NCI-H1436 treated with DMSO at 0.1 percent for 48 hours (cell line): ENCODE results near the gene PAPPA2.
"Not testable (repeated sequence)": the region's sequence is repeated elsewhere in the genome, so short reads cannot be mapped to it uniquely, and the experiment has no call there.

Experiments used
- DNase-seq: peaks from one replicate; lab custom pipeline; 2025; lab: John Stamatoyannopoulos, UW

PAPPA2 gene

DNA sequence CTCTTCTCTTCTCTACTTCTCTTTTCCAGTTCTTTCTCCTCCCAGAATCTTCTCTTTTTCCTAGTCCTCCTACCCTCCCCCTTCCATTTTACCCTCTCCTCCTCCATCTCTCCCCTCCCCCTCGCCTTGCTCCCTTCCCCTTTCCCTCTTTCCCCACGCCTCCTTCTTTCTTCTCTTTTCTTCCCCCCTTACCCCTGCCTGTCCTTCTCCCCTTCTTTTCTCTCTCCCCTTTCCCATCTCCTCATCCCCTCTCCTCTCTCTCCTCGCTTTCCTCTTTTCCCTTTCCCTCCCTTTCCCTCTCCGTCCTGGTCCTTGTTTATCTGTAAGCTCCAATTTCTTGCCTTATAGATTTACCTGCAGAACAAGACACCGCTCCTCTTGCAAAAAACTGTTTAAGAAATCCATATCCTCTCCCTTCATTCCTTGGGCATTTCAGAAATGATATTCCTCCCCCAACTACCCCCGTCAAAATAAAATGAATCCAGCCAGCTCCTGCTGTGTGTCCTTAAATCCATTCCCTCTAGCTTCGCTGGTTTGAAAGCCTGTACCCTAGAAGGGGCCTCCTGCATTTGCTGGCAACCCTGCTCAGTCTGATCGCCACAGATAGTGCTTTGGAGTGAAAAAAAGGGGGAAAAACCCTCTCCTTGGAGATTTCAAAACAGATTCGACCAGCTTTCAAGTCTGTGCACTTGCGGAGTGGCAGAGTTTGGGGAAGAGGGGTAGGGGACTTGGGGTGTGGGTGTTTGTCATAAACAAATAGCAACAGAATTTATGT, 89.4 kb downstream of the PAPPA2 start:
- DNase-seq: no peak

DNA sequence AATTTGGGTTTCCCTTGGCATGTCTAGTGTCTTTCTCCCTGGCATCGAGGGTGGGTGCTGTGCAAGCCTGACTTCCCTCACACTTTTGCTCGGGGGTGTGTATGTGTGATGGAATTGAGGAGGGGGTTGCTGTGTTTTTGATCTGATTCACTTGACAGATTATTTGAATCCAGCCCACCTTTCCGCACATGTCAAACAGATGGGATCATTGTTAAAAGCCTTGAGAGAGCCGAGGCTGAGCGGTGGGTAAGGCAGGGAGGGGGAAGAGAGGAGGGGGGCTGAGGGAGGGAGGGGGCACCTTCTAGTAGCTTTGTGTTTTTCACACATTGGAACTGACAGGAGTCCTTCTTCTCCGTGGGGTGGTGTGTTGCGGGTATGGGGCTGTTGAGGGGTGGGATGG, 90.0 kb downstream of the PAPPA2 start:
- no peak for DNase-seq

DNA sequence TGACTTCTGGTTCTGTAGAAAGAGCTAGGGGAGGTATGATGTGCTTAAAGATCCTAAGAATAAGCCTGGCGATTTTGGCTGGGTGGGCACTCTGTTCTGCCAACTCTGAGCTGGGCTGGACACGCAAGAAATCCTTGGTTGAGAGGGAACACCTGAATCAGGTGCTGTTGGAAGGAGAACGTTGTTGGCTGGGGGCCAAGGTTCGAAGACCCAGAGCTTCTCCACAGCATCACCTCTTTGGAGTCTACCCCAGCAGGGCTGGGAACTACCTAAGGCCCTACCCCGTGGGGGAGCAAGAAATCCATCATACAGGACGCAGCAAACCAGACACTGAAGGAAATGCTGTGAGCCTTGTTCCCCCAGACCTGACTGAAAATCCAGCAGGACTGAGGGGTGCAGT, 93.3 kb downstream of the PAPPA2 start:
- no peak for DNase-seq

DNA sequence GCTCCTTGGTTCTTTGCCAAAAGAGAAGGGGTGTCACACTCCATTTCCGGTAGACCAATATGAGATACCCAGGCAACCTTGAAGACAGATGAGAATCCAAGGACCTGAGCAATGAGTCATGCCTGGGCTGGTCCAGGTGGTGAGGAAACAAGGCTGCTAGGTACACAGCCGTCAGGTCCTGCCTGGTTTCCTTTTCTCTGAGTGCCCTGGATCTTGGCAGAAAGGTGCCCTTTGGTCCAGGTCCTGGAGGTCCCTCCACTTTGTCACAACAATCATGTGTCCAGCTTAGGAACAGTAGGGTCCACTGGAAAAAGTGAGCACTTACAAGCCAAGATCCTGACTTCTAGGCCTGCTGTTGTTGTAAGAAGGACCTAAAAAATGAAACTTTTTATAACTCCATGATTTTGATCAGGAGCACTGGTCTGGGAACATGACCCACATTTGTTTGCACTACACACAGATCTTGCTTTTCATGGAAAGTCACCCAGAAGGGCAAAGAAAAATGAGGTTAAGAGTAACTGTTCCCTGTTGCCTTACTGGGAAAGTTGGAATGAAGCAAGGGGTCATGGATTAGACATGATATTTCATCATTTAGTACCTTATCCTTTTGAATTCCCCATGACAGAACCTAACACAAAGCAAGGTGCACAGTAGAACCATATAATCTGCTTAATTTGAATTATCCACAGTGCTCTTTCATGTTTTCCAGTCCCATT, 94.7 kb downstream of the PAPPA2 start:
- no peak for DNase-seq

DNA sequence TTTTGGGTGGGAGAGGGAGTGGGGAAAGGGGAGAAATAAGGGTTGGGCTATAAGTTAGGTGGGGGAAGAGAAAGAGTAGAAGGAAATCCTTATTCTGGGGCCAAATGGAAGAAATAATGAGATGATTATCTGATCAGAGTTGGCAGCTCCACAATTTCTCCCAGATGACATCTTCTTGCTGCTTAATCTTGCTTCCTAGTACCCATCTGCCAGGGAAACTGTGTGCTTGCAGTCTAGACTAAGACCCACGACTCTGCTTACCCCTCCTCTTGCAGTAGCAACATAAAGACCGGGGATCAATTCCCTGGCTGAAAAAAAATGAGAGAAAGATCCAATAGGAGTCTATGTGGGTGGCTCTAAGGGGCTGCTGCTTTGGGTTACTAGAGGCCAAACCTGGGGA, 95.6 kb downstream of the PAPPA2 start:
- no peak for DNase-seq

DNA sequence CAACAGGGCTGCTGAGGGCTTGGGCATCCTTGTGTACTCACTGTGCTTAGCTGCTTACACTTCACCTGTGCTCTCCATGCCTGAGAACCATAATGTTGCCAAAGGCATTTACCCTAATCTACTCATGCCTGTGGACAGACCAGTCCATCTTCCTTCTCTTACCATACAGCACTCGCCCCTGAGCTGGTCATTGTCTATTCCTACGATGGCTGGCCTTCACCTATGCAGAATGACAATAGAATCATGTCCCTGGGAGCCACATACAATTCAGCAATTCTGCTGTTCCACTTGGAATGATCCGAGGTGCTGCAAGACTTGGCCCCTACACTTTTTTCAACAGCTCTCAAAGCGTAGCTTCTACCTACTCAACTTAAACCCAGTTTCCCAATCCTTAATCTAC, 96.5 kb downstream of the PAPPA2 start:
- DNase-seq: no peak

DNA sequence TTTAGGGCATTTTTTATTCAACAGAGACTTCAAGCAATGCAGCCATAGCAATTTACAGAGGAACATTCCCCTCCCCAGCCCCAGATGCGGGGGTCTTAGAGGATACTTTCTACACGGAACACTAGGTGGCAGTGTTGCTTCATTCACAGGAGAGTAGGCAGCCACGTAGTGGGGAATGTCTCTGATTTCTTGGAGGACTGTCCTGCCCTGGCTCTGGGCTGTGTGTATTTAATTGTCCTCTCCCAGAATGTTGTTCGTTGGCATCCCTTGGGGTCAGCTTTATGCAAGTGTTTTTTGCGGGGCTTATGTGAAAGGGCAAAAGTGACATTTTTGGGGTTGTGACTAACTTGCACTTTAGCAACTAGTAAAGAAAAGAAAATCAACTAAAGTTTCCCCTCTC, 96.9 kb downstream of the PAPPA2 start:
- DNase-seq: no peak

DNA sequence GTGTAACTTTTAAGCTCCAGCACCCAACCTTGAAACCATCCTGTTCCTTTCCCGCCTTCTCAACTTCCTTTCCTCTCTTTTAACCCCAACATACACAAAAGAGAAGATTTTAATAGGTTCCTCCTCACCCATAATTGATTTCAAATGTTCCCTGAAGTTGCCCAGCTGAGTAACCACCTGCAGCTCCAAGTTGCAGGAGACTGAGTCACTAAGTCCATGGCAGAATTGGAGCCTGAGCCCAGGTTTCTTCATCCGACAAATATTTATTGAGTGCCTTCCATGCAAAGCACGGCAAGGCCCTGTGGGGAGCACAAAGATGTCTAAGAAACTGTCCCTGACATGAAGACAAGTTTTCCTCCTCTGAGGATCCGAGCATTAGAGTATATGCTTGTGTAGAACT, 97.7 kb downstream of the PAPPA2 start:
- no peak for DNase-seq

DNA sequence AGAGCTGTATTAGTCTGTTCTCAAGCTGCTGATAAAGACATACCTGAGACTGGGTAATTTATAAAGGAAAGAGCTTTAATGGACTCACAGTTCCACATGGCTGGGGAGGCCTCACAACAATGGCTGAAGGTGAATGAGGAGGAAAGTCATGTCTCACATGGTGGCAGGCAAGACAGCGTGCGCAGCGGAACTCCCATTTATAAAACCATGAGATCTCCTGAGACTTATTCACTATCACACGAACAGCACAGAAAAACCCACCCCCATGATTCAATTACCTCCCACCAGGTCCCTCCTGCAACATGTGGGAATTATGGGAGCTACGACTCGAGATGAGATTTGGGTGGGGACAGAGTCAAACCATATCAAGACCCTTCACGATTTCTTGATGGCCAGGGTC, 98.8 kb downstream of the PAPPA2 start:
- DNase-seq: not testable (repeated sequence)

DNA sequence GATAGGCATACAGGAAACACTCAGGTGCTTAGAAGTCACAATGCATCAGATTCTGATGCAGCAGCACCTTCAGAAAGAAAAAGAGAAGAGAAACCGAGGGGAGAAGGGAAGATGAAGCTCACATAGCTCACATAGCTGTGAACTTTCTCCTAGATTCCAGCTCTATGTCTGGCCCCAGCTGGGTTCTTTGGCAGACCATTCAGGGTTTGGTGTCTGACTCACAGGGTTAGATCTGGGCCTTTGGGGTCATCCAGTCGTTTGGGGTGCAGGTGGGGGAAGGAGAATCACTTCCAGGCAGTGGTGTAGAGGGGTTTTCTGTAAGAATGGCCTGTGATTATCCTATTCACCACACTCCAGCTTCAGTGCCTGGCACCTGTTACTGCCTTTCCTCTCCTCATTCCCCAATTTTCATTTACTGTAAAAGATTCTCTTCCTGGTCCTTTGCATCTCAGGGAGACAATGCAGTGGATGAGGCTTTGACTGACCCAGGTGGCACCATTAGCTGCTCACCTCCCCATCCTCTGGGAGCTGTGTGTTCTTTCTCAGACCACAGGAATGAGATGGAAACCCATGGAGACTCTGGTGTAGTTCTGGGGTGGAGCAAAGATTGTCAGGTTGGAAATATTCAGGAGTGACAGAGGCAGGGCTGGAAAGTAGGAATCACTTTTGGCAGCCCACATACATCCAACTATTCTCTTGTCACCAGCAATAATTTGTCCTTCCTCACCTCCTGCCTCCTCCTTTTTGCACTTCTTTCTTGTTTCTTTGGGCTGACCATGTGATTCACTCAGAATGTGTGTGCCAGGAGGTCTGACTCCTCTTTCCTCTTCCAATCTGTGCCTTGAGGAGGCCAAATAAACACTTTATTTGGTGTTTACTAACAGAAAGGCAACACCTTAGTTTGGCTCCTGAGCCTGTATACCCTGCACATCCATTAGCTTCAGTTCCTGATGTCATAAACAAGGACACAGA, 103.3 kb downstream of the PAPPA2 start:
- no peak for DNase-seq

DNA sequence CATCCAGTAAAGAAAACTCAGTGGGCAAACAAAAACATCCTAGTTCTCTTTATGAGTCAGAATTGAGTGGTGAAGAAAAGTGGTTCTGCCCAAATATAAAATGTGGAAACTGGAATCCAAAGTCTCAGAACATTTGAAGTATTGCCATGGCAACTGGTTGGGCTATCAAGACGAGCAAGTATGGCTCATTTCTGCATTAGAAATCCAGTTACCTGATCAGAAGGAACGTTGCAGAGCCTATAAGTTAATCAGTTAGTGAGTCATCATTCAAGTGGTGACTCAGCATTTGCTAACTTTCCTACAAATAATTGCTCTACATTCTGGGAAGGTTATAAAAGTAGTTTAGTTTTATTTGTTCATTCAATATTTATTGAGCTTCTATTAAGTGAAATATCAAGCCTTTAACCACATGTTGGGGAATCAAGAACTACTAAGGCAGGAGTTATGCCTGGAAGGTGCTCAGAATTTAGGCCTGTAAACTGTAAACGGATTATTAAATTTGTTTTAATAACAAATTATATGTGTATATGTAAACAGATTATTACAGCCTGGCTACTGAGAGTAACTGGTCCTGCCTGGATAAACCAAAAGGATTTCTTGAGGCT, 104.3 kb downstream of the PAPPA2 start:
- no peak for DNase-seq

DNA sequence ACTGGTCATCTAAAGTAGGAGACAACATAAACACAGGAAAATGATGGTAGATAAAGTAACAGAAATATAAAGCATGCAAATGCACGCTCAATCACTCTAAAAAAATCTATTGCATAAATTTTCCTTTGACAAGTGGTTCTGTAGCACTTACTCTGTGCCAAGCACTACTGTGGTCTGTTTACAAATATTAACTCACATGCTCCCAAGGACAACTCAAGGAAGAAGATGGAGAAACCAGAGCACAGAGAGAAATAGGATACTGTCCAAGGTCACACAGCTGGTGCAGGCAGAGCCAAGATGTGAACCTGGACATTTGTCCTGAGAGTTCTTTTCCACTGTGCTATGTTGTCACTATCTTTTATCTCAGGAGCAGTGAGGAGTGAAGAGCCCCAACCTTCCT, 105.2 kb downstream of the PAPPA2 start:
- DNase-seq: no peak

DNA sequence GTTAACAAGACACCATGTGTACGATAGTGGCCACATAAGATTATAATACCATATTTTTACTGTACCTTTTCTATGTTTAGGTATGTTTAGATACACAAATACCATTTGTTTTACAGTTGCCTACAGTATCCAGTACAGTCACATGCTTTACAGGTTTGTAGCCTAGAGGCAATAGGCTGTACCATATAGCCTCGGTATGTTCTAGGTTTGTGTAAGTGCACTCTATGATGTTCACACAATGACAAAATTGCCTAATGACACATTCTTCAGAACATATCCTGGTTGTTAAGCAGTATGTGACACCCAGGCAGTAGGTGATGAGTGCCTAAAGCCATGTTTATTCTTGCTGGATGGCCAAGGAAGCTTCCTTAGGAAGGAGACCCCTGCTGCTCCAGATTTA, 111.8 kb downstream of the PAPPA2 start:
- no peak for DNase-seq

DNA sequence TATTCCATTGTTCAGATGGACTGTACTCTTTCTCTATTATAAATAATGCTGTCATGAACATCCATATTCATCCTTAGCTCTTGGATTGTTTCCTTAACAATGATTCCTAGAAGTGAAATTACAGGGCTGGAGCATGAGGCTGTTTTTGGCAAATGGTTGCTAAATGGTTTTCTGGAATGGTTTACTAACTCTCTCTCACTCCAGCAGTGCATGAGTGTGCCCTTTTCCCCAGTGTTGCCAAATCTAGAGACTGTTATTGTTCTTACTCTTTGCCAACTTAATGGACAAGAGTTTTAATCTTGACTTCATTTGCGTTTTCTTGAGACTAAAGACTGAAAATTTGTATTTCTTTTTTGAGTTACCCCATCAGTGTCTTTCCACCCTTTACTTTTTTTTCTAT, 113.0 kb downstream of the PAPPA2 start:
- DNase-seq: no peak

DNA sequence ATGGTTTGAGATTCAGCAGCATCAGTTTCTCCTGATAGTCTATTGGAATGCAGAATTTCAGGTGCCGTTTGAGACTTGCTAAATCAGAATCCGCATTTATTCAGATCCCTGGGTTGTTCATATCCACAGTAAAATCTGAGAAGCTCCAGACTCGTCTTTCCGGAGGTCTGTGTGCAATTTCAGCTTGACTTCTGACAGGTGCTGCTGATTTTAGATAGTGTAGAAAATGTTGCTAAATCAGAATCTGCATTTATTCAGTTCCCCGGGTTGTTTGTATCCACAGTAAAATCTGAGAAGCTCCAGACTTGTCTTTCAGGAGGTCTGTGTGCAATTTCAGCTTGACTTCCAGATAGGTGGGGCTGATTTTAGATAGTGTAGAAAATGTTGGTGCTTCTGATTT, 113.7 kb downstream of the PAPPA2 start:
- DNase-seq: no peak

DNA sequence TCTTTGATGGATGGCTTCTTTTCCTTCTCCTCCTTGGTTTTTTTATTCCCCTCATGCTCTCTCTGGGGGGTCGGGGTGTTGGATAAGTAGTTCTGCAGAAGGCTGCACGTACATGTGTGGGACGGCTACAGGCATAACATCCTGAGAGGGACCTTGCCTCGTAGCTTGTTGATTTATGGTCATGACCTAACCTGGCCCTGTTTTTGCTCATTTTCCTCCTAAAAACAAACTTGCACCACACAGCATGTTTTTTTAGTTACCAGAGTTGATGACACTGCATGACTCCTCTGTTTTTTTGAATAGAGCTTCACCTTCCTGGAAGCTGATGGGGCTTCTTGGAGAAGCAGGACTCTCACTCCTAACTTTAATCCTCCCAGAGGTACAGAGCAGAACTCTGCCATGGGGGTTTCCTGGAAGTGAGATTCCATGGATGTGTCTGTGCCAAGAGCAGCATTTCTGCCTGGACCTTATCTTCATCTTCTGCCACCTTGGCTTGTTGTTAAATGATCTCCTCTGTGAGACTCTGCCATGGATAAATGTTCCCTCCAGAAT, 114.7 kb downstream of the PAPPA2 start:
- DNase-seq: no peak

DNA sequence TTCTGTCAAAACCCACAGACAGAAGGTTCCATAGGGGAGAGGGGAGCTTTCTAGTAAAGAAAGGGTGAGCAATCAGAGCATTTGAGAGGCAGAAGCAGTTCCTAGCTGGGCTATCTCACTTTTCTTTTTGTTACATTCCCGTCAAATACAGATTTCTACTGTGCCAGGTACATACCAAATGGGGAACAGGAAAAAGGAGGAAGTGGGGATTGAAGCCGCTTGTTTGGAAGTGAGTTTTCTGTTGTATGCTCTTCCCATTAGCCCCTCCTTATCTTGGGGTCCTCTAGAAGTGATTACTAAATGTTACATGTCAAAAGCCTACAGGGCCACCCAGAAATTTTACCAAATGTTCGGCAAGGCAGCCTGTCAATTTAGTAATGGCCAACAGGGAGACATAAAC, 116.1 kb downstream of the PAPPA2 start:
- DNase-seq: no peak

DNA sequence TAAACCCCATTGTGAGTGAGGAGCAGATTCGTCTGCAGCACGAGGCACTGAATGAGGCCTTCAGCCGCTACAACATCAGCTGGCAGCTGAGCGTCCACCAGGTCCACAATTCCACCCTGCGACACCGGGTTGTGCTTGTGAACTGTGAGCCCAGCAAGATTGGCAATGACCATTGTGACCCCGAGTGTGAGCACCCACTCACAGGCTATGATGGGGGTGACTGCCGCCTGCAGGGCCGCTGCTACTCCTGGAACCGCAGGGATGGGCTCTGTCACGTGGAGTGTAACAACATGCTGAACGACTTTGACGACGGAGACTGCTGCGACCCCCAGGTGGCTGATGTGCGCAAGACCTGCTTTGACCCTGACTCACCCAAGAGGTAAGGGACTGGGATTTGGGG, 132.2 kb downstream of the PAPPA2 start:
- no peak for DNase-seq

DNA sequence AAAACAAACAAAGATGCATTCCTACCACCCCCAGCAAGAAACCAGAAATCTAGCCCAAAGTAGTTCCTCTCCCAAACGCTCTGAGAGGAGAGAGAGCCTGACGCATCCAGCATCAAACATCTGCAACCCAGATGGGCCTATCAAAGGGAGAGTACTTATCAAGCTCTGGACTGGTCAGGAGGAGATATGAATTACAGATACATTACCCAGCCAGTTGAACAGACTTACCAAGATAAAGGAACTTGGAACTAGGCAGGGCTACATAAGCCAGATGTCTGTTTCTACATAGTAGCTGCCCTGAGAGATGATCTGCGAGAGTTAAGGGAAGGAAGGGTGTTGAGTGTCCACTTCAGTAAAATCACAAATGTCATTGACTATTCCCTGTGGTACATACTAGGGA, 138.4 kb downstream of the PAPPA2 start:
- DNase-seq: no peak

DNA sequence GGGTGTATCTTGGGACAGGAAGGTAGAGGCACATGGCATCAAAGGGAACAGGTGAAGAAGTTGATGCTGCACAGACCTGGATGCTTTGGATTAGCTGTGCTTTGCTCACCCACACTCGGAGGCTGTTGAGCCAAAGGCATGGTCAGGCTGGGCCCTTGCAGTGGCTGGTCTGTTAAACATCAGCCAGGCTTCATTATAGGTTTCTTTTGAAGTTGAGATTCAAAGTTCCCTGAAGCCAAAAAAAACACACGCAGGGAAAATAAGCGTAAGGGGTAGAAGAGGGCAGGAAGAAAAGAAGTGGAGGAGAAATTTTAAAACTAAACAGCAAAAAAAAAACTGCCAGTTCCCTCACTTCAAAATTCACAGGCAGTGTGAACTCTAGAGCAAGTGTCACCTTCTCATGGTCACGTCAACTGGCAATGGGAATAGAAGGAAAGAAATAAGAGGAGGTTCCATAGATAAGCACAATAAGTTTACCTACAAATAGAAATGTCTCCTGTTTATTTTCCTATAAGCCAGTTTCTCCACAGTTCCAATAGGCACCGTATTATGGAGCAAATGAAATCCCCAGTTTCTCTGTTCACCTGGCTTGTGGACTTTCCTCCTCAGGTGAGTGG, 139.5 kb downstream of the PAPPA2 start:
- DNase-seq: no peak

DNA sequence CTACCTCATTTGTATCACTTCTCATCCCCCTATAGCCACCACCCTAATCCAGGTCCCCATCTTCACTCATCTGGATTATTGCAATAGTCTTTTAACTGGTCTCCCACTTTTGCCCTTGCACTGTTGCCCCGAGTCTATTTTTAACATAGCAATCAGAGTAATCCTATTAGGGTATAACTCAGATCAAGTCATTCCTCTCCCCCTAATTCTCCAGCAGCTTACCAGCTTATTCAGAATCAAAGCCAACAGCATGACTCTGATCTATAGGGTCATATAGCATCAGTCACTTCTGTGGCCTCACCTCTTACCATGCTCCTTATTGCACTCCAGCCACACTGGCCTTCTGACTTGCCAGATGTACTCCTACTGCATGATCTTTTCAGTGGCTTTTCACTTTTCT, 140.7 kb downstream of the PAPPA2 start:
- DNase-seq: no peak
